ENCODE measurements around the gene JAK1. TPM values are rescaled to one million over a fixed set of nuclear protein-coding genes. Genes with fewer than 3 reads are reported as not detected.

The JAK1 gene
- total RNA-seq, 2 donors from 2014 or later: 84.3 to 117 TPM

Other genes with a start within 250 kb of the JAK1 start
- 10 to 100 TPM; 47.3 to 58.0 TPM for gene RAVER2, start 221.5 kb downstream of the JAK1 start, total RNA-seq
- 10 to 100 TPM; 28.9 to 64.0 TPM for gene AK4, start 181.7 kb upstream of the JAK1 start, total RNA-seq

Data from left colon (tissue), 2 donors.